Testis (tissue), 5 donors: ENCODE measurements around the gene GPT2. TPM values are rescaled to one million over a fixed set of nuclear protein-coding genes. Genes with fewer than 3 reads are reported as not detected.

ENCODE experiments used
- DNase-seq: peaks from one replicate; pipeline ENCODE4 v3.0.0-alpha.2; 2019
- H3K27ac ChIP-seq, 2 donors: fragments of 200-600 bp; sonication (generic); one replicate each; pipeline ENCODE4 v1.5.1; 2019
- H3K27me3 ChIP-seq: fragments of 200-600 bp; sonication (generic); one replicate; pipeline ENCODE4 v1.5.1; 2019
- H3K36me3 ChIP-seq: fragments of 200-600 bp; sonication (generic); one replicate; pipeline ENCODE4 v1.5.1; 2017; ENCODE audit warnings: low read depth; ENCODE audit errors: missing control alignments
- H3K4me1 ChIP-seq: fragments of 200-600 bp; sonication (generic); one replicate; pipeline ENCODE4 v1.5.1; 2019
- H3K4me3 ChIP-seq, 2 donors: fragments of 200-600 bp; sonication (generic); one replicate each; pipeline ENCODE4 v1.5.1; 2017 to 2019
- H3K9me3 ChIP-seq: fragments of 200-600 bp; sonication (generic); one replicate; pipeline ENCODE4 v1.5.1; 2017
- CTCF ChIP-seq, 3 experiments: fragments of 450-650 bp in 2 of 3; fragments of 200-600 bp in 1 of 3; sonication (generic) in 1 of 3; IDR thresholded peaks; one replicate each; pipeline ENCODE4 v1.5.1; 2016 to 2019; ENCODE audit warnings: antibody characterized with exemption in 3 of 3, mild to moderate bottlenecking in 2 of 3, moderate library complexity in 1 of 3
- POLR2A ChIP-seq: fragments of 450-650 bp; IDR thresholded peaks from one replicate; pipeline ENCODE4 v1.6.1; 2017; ENCODE audit warnings: antibody characterized with exemption, mild to moderate bottlenecking, moderate library complexity
- WGBS, 2 donors: methylation state at CpG; one replicate each; pipeline ENCODE4 v1.1.5; 2018; 5-methylcytosine and 5-hydroxymethylcytosine counted together
- intact Hi-C: fragments of 100-400 bp; cut with DNase I; formaldehyde crosslinking; loops from one replicate; pipeline ENCODE4 v1.15.1; 2023; ENCODE audit warnings: low total_unique reads
- long read RNA-seq, 2 donors: transcript quantifications; one replicate each; lab custom pipeline, GENCODE V29; 2026
- polyA plus RNA-seq: library from polyadenylated mRNA; stranded (reverse); fragments of 350-450 nt; fragmentation: Illumina TruSeq; extraction: RNeasy Lipid Tissue Mini Kit (QIAGEN cat#74804); gene quantifications from one replicate; pipeline ENCODE4 v1.2.3, GENCODE V29; 2014; ENCODE audit warnings: low read depth, low replicate concordance; ENCODE audit not compliant: insufficient read depth
- total RNA-seq, 2 donors: library from RNA; depleted of rRNA; stranded (reverse); fragments of >200 nt; gene quantifications; one replicate each; pipeline ENCODE4 v1.2.3, GENCODE V29; 2016

GPT2 gene, protein sequence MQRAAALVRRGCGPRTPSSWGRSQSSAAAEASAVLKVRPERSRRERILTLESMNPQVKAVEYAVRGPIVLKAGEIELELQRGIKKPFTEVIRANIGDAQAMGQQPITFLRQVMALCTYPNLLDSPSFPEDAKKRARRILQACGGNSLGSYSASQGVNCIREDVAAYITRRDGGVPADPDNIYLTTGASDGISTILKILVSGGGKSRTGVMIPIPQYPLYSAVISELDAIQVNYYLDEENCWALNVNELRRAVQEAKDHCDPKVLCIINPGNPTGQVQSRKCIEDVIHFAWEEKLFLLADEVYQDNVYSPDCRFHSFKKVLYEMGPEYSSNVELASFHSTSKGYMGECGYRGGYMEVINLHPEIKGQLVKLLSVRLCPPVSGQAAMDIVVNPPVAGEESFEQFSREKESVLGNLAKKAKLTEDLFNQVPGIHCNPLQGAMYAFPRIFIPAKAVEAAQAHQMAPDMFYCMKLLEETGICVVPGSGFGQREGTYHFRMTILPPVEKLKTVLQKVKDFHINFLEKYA
- total RNA-seq (10 to 100 TPM; 46.6 to 80.6 TPM), polyA plus RNA-seq (38.8 TPM)
- long read RNA-seq, donor 1, transcript GPT2-201 (12 exons, 3,984 nt): major isoform, 7 of 9 reads
- long read RNA-seq, donor 1, partial matches to known transcripts: 0 of 9 reads
- long read RNA-seq, donor 1, other reads (novel, unspliced or antisense): 0 of 9 reads
- long read RNA-seq, donor 2, partial matches to known transcripts: 0 of 6 reads
- long read RNA-seq, donor 2, other reads (novel, unspliced or antisense): 0 of 6 reads

- TF ChIP-seq CTCF (IDR thresholded peaks at IDR 0.05) (peak; percentile 25 to 30 (median 26)), POLR2A (no peak)
- 1 to 2% methylated on average over 14 to 42 of the region's 75 CpGs for WGBS, 2 donors
These were observed at the start of gene GPT2 for GRCh38 chr16:46883690-46884512. GPT2 (plus strand) TSS chr16:46884362; CDS start chr16:46884716, 354 bp downstream.

GRCh38 chr16:46836534-46837530 lies 47.3 kb upstream of the GPT2 start:
- H3K36me3 ChIP-seq: no peaks in the 10 kb centered on the region
- no peak overlapping the region for H3K4me3 ChIP-seq
- H3K27ac ChIP-seq: no peak overlapping the region
- no peaks in the 10 kb centered on the region for H3K27me3 ChIP-seq
- TF ChIP-seq POLR2A (no peak), CTCF (IDR thresholded peaks at IDR 0.05) (no peak)
- intact Hi-C loops: no loop called here
- no peaks in the 10 kb centered on the region for H3K4me1 ChIP-seq
- 90 to 93% methylated on average over 6 of the region's 6 CpGs for WGBS, 2 donors
- no peak for DNase-seq
- no peaks in the 10 kb centered on the region for H3K9me3 ChIP-seq

More at GRCh38 chr16:46883690-46884512, at the start of gene GPT2:
- intact Hi-C loops: no loop called here
- Histone ChIP-seq H3K27ac (peak within 1 kb of the TSS; percentile 65 to 68), H3K36me3 (no peaks in the 10 kb centered on the region), H3K9me3 (no peaks in the 10 kb centered on the region), H3K27me3 (no peaks in the 10 kb centered on the region), H3K4me1 (peaks cover 18% of the 10 kb centered on the region), H3K4me3 (peak within 1 kb of the TSS; percentile 71 to 78)
- DNase-seq: peak; percentile 97

DNA sequence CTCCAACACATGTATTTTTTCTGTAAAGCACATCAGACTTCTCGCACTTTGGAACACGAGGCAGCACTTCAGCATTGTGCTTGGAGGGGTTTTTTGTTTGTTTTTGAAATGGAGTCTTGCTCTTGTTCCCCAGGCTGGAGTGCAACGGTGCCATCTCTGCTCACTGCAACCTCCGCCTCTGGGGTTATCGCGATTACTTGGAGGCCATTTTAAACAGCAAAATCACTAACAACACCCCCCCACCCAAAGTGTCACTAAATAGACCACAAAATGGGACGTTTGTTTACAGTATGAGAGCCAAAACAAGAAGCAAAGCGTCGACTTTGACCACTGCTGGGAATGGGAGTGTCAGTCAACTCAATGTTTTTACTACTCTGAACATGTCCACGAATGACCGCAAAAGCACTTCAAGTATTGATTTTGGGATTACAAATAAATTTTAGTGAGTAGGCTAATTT lies 44.1 kb upstream of the GPT2 start:
- intact Hi-C loops: no loop called here
- Histone ChIP-seq H3K4me3 (no peak overlapping the region), H3K36me3 (no peaks in the 10 kb centered on the region), H3K9me3 (no peaks in the 10 kb centered on the region), H3K27ac (no peak overlapping the region), H3K4me1 (no peaks in the 10 kb centered on the region), H3K27me3 (no peaks in the 10 kb centered on the region)
- no peak for TF ChIP-seq POLR2A
- no peak for TF ChIP-seq CTCF (IDR thresholded peaks at IDR 0.05)
- no peak for DNase-seq
- WGBS, 2 donors: 73 to 82% methylated on average over 8 to 11 of the region's 11 CpGs
